ENCODE results near the gene ST7. TPM values are rescaled to one million over a fixed set of nuclear protein-coding genes. Genes with fewer than 3 reads are reported as not detected.

ST7 gene
- total RNA-seq, 1 donor from 2014 or later, result 39.3 TPM

DNA sequence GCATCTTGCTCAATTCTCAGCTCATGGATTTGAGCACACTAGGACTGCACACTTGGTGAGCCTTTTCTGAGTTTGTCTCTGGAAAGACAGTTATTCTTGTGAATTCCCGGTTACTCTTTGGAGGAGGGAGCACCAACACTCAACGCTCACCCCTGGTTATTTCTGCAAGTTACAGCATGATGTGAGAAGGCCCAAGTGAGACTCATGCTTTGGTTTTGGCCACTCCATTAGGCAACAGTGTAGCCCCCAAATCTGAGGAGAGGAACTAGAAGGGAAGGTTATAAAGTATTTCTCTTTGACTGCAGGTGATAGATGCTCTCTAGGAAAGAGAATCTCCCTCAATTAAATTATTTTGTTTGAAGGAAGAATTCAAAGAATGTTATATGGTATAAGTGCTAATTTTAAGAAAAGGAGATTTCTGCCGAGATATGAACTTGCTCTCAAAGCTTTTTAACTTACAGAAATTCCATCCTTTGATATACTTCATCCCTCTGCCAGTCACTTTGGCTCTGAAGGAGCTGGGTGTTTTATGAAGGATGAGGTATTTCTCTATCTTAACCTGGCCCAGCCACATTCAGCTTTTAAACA, 186.2 kb downstream of the ST7 start:
- TF ChIP-seq CTCF (IDR thresholded peaks at IDR 0.05; ENCODE audit: insufficient read depth, low read depth, low read length), result no peak
- TF ChIP-seq EZH2 (IDR thresholded peaks at IDR 0.05; ENCODE audit: insufficient read depth, low read length), result no peak
- H3K27me3 ChIP-seq (ENCODE audit: insufficient read depth, low read length), result no peaks in the 10 kb centered on the region
- no peaks in the 10 kb centered on the region for H4K20me1 ChIP-seq (ENCODE audit: insufficient read depth, low read length)
- H3K4me3 ChIP-seq (ENCODE audit: insufficient read depth, low read depth, low read length), result no peak overlapping the region
- peaks cover 5% of the 10 kb centered on the region for H3K36me3 ChIP-seq (ENCODE audit: insufficient read depth, low read length)
- H3K4me2 ChIP-seq (ENCODE audit: low read length), result no peak overlapping the region
- FAIRE-seq, result no peak
- no peak overlapping the region for H2AFZ ChIP-seq (ENCODE audit: low read depth, low read length)
- Mint-ChIP-seq H3K36me3 (ENCODE audit: low read depth, unreplicated experiment) (peaks cover 11% of the 10 kb centered on the region), H3K4me1 (ENCODE audit: low read depth, unreplicated experiment) (peaks cover 29% of the 10 kb centered on the region), H3K27ac (ENCODE audit: unreplicated experiment) (no peak overlapping the region), H3K9me3 (ENCODE audit: unreplicated experiment) (no peaks in the 10 kb centered on the region), H3K4me3 (ENCODE audit: unreplicated experiment) (no peak overlapping the region), H3K27me3 (ENCODE audit: low read depth, unreplicated experiment) (no peaks in the 10 kb centered on the region)
- no peaks in the 10 kb centered on the region for H3K79me2 ChIP-seq (ENCODE audit: insufficient read depth, low read length)
- no peak for DNase-seq (ENCODE audit: low read depth)
- no peak overlapping the region for H3K9ac ChIP-seq (ENCODE audit: low read length)
- no peak overlapping the region for H3K27ac ChIP-seq (ENCODE audit: low read depth, low read length)
- H3K9me3 ChIP-seq (ENCODE audit: insufficient read depth, low read depth, low read length), result no peaks in the 10 kb centered on the region
- peaks cover 6% of the 10 kb centered on the region for H3K4me1 ChIP-seq (ENCODE audit: insufficient read depth, low read length)

GRCh38 chr7:117140921-117141320, 187.6 kb downstream of the ST7 start:
- H3K9ac ChIP-seq (ENCODE audit: low read length), result no peak overlapping the region
- peaks cover 10% of the 10 kb centered on the region for H3K36me3 Mint-ChIP-seq (ENCODE audit: low read depth, unreplicated experiment)
- H3K27me3 ChIP-seq (ENCODE audit: insufficient read depth, low read length), result no peaks in the 10 kb centered on the region
- DNase-seq (ENCODE audit: low read depth) (no peak), FAIRE-seq (no peak)
- H3K9me3 ChIP-seq (ENCODE audit: insufficient read depth, low read depth, low read length), result no peaks in the 10 kb centered on the region
- peaks cover 18% of the 10 kb centered on the region for H3K4me1 Mint-ChIP-seq (ENCODE audit: low read depth, unreplicated experiment)
- no peaks in the 10 kb centered on the region for H3K27me3 Mint-ChIP-seq (ENCODE audit: low read depth, unreplicated experiment)
- H4K20me1 ChIP-seq (ENCODE audit: insufficient read depth, low read length), result no peaks in the 10 kb centered on the region
- H3K4me1 ChIP-seq (ENCODE audit: insufficient read depth, low read length), result no peaks in the 10 kb centered on the region
- H3K9me3 Mint-ChIP-seq (ENCODE audit: unreplicated experiment), result no peaks in the 10 kb centered on the region
- H3K36me3 ChIP-seq (ENCODE audit: insufficient read depth, low read length), result peaks cover 5% of the 10 kb centered on the region
- no peak overlapping the region for H3K4me3 Mint-ChIP-seq (ENCODE audit: unreplicated experiment)
- H3K79me2 ChIP-seq (ENCODE audit: insufficient read depth, low read length), result no peaks in the 10 kb centered on the region
- no peak for TF ChIP-seq CTCF (IDR thresholded peaks at IDR 0.05; ENCODE audit: insufficient read depth, low read depth, low read length)
- no peak for TF ChIP-seq EZH2 (IDR thresholded peaks at IDR 0.05; ENCODE audit: insufficient read depth, low read length)
- H3K4me2 ChIP-seq (ENCODE audit: low read length), result no peak overlapping the region
- H2AFZ ChIP-seq (ENCODE audit: low read depth, low read length), result no peak overlapping the region
- no peak overlapping the region for H3K4me3 ChIP-seq (ENCODE audit: insufficient read depth, low read depth, low read length)
- H3K27ac ChIP-seq (ENCODE audit: low read depth, low read length), result no peak overlapping the region
- no peak overlapping the region for H3K27ac Mint-ChIP-seq (ENCODE audit: unreplicated experiment)

DNA sequence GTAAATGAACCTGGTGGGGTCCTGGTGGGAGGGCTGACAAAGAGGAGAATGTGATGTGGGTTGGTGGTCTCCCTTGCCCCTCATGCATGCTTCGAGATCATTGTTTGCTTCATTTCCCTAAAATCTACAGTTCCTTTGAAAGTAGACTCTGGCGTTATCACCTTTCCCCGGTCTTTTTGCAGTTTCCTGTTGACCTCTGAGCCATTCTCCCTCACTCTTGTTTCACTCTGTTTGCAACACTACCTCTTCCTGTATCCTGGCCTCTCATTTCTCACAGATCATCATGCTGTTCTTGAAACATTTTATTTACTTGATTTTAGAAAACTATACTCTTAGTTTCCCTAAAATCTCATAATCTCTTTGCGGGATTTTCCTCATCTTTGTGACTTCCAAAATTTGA, 189.8 kb downstream of the ST7 start:
- FAIRE-seq, result no peak
- Mint-ChIP-seq H3K9me3 (ENCODE audit: unreplicated experiment) (no peaks in the 10 kb centered on the region), H3K27ac (ENCODE audit: unreplicated experiment) (peak overlapping the region; percentile 9), H3K4me1 (ENCODE audit: low read depth, unreplicated experiment) (peaks cover 16% of the 10 kb centered on the region), H3K36me3 (ENCODE audit: low read depth, unreplicated experiment) (peaks cover 13% of the 10 kb centered on the region), H3K4me3 (ENCODE audit: unreplicated experiment) (no peak overlapping the region), H3K27me3 (ENCODE audit: low read depth, unreplicated experiment) (no peaks in the 10 kb centered on the region)
- DNase-seq (ENCODE audit: low read depth), result no peak
- no peak overlapping the region for H3K4me2 ChIP-seq (ENCODE audit: low read length)
- H3K4me3 ChIP-seq (ENCODE audit: insufficient read depth, low read depth, low read length), result no peak overlapping the region
- no peak overlapping the region for H3K27ac ChIP-seq (ENCODE audit: low read depth, low read length)
- no peak overlapping the region for H2AFZ ChIP-seq (ENCODE audit: low read depth, low read length)
- no peaks in the 10 kb centered on the region for H3K4me1 ChIP-seq (ENCODE audit: insufficient read depth, low read length)
- no peaks in the 10 kb centered on the region for H3K9me3 ChIP-seq (ENCODE audit: insufficient read depth, low read depth, low read length)
- TF ChIP-seq EZH2 (IDR thresholded peaks at IDR 0.05; ENCODE audit: insufficient read depth, low read length), result no peak
- no peak for TF ChIP-seq CTCF (IDR thresholded peaks at IDR 0.05; ENCODE audit: insufficient read depth, low read depth, low read length)
- H3K27me3 ChIP-seq (ENCODE audit: insufficient read depth, low read length), result no peaks in the 10 kb centered on the region
- no peak overlapping the region for H3K9ac ChIP-seq (ENCODE audit: low read length)
- H4K20me1 ChIP-seq (ENCODE audit: insufficient read depth, low read length), result no peaks in the 10 kb centered on the region
- peaks cover 5% of the 10 kb centered on the region for H3K36me3 ChIP-seq (ENCODE audit: insufficient read depth, low read length)
- H3K79me2 ChIP-seq (ENCODE audit: insufficient read depth, low read length), result no peaks in the 10 kb centered on the region
